MG63 (cell line): ENCODE measurements around the gene PPP6R3. TPM values are rescaled to one million over a fixed set of nuclear protein-coding genes. Genes with fewer than 3 reads are reported as not detected.
"Not testable (repeated sequence)": the region's sequence is repeated elsewhere in the genome, so short reads cannot be mapped to it uniquely, and the experiment has no call there.

ENCODE experiments used
- DNase-seq: peaks from one replicate; pipeline ENCODE4 v3.0.0-alpha.2; 2020
- H3K27me3 ChIP-seq: fragments of 250-450 bp; sonication (Bioruptor Pico); 2 replicates; pipeline ENCODE4 v1.5.1; 2020; ENCODE audit warnings: mild to moderate bottlenecking, moderate library complexity
- H3K36me3 ChIP-seq: fragments of 250-450 bp; sonication (Bioruptor Pico); 2 replicates; pipeline ENCODE4 v1.5.1; 2020; ENCODE audit warnings: mild to moderate bottlenecking, moderate library complexity
- H3K4me3 ChIP-seq: fragments of 250-450 bp; sonication (Bioruptor Pico); 2 replicates; pipeline ENCODE4 v1.5.1; 2020; ENCODE audit warnings: mild to moderate bottlenecking, moderate library complexity
- H3K9me3 ChIP-seq: fragments of 250-450 bp; sonication (Bioruptor Pico); 2 replicates; pipeline ENCODE4 v1.5.1; 2020; ENCODE audit warnings: mild to moderate bottlenecking, moderate library complexity
- total RNA-seq: library from RNA; depleted of rRNA; stranded (reverse); fragments of >200 nt; shearing (Covaris generic); gene quantifications from 2 replicates; pipeline ENCODE4 v1.2.3, GENCODE V29; 2014; ENCODE audit warnings: low replicate concordance

The PPP6R3 gene
- total RNA-seq, 1 experiment from 2014 or later, result 68.5 TPM

DNA sequence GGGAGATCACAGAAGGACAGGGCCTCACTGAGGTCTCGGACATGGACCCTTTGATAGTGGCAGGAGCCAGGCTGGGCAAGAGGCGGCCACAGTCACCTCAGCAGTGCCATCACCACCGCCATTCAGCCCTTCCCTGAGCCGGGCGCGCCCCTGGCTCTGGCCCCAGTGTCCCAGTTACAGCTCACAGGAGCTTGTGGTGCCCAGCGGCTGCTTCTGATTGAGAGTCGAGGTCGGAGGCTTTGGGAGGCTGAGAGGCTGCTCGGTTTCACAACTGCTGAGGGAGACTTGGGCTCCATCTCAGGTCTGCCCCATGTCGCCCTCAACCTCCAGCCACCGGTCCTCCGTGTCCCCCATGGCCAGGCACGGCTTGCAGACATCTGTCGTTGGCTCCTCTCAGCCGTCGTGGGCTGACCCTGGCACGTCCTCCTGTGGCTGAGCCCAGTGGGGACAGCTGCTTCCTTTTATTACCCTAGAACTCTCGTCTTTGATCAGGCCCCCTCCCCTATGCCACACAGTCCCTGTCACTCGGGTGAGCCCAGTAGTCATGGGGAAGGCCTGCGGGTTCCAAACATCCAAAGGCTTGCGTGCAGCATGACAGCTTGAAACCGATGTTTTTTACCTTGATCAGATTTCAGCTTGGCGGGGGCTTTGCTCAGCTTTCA is 28.4 kb upstream of the PPP6R3 start:
- no peak for DNase-seq
- Histone ChIP-seq H3K36me3 (peaks cover 23% of the 10 kb centered on the region), H3K9me3 (peaks cover 7% of the 10 kb centered on the region; the same call in 1 of the 2 replicates), H3K4me3 (no peak overlapping the region), H3K27me3 (no peaks in the 10 kb centered on the region)

DNA sequence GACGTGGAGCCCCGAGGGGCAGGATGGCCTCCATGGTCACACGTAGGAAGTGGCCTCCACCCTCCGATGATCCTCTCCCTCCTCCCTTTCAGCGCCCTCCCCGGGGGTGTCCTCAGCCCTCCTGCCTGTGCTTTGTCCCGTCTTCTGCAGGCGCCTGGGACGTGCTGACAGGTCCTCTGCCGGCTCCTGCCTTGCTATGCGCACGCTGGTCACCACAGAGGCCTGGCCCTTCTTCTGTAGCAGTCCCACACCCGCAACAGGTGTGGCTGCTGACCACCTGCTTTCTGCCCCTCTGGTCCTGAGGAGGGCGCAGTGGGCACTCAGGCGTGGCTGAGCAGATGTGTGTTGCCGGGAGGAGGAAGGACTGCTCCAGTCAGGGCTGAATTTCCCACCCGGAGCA is 27.7 kb upstream of the PPP6R3 start:
- H3K27me3 ChIP-seq, result no peaks in the 10 kb centered on the region
- peaks cover 21% of the 10 kb centered on the region for H3K36me3 ChIP-seq
- H3K4me3 ChIP-seq, result no peak overlapping the region
- DNase-seq, result no peak
- H3K9me3 ChIP-seq, result peaks cover 7% of the 10 kb centered on the region; the same call in 1 of the 2 replicates

DNA sequence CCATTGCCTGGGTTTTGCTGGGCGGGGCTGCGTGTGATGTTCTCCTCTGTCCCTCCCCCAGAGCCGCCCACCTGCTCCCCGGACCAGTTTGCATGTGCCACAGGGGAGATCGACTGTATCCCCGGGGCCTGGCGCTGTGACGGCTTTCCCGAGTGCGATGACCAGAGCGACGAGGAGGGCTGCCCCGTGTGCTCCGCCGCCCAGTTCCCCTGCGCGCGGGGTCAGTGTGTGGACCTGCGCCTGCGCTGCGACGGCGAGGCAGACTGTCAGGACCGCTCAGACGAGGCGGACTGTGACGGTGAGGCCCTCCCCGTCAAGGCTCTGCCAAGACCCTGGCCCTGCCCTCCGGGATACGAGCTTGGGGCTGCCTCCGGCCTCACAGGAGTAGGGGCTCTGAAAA is 27.0 kb upstream of the PPP6R3 start:
- Histone ChIP-seq H3K4me3 (no peak overlapping the region), H3K9me3 (peaks cover 7% of the 10 kb centered on the region; the same call in 1 of the 2 replicates), H3K36me3 (peaks cover 15% of the 10 kb centered on the region), H3K27me3 (no peaks in the 10 kb centered on the region)
- no peak for DNase-seq

DNA sequence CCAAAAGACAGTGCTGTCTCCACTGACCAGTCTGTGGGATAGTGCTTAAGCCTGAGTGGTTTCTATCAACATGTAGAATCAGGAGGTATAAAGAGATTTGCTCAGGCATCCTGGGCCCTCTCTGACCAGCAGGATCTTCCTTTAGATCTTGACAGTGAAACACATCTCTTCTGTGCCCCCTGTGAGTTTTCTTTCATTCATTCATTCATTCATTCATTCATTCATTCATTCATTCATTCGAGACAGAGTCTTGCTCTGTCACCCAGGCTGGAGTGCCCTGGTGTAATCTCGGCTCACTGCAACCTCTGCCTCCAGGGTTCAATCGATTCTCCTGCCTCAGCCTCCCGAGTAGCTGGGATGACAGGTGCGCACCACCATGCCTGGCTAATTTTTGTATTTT is 26.4 kb upstream of the PPP6R3 start:
- H3K27me3 ChIP-seq, H3K9me3 ChIP-seq, H3K4me3 ChIP-seq, DNase-seq: not testable (repeated sequence)
- H3K36me3 ChIP-seq, result peaks cover 13% of the 10 kb centered on the region

DNA sequence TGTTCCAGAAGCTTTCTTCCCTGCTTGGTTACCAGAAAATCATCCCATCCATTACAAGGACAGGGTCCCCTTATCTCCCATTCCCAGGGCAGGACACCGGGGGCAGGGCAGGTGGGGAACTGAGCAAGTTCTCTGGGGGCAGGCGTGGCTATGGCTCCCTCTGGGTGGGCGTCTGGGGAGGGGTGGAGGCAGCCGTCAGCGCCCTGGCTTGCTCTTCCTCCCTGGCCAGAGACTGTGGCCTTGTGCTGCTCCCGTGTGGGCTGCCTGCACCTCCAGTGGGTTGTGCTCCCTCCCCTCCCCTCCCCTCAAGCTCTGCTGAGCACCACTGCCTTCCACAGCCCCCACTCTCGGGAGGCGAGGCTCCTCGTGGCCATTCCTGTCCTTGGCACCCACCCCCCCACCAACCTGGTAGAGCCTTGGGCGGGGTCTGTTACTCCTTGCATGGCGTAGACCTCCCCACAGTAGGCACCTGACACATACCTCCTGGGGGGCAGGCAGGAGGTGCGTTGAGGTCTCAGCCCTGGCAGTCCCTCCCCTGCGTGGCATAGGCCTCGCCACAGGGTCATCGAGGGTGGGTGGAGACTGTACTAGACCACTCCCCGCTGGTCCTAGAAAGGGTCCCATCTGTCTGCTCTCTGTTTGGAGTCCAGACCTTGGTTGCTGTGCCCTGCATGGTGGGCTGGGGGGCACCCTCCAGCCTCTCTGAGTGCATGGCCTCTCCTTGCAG is 24.2 kb upstream of the PPP6R3 start:
- no peaks in the 10 kb centered on the region for H3K9me3 ChIP-seq
- DNase-seq, result no peak
- H3K36me3 ChIP-seq, result no peaks in the 10 kb centered on the region; the same call in 1 of the 2 replicates
- no peak overlapping the region for H3K4me3 ChIP-seq
- no peaks in the 10 kb centered on the region for H3K27me3 ChIP-seq

DNA sequence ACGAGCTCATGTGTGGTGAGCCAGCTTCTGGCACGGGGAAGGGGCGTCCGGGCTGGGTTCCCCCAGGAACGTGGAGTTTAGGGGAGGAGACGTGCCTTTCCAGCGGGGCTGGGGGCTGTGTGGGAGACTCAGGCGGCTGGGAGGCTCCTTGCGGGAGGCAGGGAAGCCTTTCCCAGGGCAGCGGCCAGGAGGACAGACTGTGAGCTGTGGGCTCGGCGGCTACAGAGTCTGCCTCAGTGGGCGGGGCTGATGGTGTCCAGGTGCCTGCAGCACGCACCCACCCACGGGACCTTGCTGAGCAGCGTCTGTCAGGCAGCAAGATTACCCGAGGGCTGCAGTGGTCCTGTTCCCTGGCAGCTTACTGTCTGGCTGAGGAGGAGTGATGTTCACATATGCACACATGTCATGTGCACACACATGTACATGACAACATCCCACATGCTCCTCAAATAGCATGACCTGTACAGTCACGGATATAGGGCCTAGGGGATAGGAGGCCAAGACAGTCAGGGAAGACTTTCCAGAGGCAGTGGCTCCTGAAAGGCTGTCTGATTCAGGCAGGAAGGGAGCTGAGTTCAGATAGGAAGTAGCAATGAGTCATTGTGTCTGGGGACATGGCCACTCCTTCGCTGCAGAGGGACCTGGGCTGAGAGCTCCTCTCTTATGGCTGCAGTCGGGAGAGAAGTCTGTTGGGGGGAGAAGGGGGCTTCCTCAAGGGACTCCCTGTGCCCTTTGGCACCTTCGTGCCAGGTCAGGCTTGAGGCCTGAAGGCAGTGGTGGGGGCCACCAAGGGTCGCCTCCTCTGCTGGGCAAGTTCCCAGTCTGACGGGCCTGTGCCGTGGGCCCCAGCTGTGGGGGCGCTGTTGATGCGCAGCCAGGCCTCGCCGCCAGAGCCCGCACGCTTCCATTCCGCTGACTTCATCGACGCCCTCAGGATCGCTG is 23.3 kb upstream of the PPP6R3 start:
- Histone ChIP-seq H3K4me3 (no peak overlapping the region), H3K36me3 (no peaks in the 10 kb centered on the region; the same call in none of the 2 replicates), H3K9me3 (no peaks in the 10 kb centered on the region), H3K27me3 (no peaks in the 10 kb centered on the region)
- no peak for DNase-seq

DNA sequence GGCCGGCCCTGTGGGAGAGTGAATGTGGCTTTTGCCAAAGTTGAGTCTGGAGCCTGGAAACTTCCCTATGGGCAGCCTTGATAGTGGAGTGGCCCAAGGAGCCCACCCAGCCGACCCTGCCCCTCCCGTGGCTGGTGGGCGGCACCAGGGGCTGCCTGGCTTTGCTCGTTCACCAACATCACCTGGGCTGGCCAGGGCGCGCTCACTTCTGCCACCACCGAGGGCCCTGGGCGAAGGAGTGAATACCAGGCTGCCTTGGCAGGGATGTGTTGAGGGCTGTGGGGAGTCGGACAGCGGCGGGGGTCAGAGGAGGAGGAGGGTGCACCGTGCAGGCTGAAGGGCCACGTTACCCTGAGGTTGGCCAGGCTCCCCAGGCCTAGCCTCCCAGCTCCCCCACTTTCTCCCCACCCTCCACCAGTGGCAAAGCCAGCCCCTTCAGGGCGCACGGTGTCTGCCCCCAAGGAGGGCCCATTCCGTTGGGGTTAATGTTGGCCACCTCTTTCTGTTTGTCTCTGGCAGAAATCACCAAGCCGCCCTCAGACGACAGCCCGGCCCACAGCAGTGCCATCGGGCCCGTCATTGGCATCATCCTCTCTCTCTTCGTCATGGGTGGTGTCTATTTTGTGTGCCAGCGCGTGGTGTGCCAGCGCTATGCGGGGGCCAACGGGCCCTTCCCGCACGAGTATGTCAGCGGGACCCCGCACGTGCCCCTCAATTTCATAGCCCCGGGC is 22.5 kb upstream of the PPP6R3 start:
- H3K4me3 ChIP-seq, result no peak overlapping the region
- DNase-seq, result no peak
- H3K36me3 ChIP-seq, result no peaks in the 10 kb centered on the region; the same call in none of the 2 replicates
- no peaks in the 10 kb centered on the region for H3K9me3 ChIP-seq
- H3K27me3 ChIP-seq, result no peaks in the 10 kb centered on the region

DNA sequence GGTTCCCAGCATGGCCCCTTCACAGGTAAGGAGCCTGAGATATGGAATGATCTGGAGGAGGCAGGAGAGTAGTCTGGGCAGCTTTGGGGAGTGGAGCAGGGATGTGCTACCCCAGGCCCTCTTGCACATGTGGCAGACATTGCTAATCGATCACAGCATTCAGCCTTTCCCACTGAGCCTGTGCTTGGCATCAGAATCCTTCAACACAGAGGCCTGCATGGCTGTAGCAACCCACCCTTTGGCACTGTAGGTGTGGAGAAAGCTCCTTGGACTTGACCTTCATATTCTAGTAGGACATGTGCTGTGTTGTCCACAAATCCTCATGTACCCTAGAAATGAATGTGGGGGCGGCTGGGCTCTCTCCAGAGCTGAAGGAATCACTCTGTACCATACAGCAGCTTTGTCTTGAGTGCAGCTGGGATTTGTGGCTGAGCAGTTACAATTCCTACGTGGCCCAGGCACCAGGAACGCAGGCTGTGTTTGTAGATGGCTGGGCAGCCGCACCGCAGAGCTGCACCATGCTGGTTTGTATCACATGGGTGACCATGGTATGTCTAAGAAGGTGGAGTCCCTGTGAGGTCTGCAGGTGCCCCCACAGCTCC is 21.8 kb upstream of the PPP6R3 start:
- Histone ChIP-seq H3K4me3 (no peak overlapping the region), H3K27me3 (no peaks in the 10 kb centered on the region), H3K9me3 (no peaks in the 10 kb centered on the region), H3K36me3 (no peaks in the 10 kb centered on the region; the same call in none of the 2 replicates)
- no peak for DNase-seq

DNA sequence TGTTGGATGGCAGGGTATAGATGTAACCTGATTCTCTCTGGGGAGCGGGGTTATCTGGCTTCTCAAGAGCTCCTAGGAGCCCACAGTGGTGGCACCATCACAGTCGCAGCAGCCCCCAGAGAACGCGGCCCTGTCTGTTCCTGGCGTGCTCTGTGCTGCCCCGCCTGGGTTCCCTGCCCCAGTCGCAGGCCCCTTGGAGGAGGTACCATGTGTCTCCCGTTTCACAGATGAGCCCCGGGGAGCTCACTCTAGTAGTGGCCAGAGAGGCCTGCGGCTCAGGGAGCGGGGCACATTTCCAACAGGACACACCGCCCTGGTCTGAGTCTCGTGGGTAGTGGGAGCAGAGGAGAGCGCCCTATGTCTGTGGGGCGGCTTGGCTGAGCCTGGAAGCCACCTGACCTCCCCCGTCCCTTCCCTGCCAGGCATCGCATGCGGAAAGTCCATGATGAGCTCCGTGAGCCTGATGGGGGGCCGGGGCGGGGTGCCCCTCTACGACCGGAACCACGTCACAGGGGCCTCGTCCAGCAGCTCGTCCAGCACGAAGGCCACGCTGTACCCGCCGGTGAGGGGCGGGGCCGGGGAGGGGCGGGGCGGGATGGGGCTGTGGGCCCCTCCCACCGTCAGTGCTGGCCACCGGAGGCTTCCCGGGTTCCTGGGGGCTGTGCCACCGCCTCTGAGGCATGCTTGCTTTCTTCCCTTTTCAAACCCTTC is 21.0 kb upstream of the PPP6R3 start:
- Histone ChIP-seq H3K9me3 (no peaks in the 10 kb centered on the region), H3K27me3 (no peaks in the 10 kb centered on the region), H3K36me3 (no peaks in the 10 kb centered on the region; the same call in none of the 2 replicates), H3K4me3 (no peak overlapping the region)
- DNase-seq, result no peak

DNA sequence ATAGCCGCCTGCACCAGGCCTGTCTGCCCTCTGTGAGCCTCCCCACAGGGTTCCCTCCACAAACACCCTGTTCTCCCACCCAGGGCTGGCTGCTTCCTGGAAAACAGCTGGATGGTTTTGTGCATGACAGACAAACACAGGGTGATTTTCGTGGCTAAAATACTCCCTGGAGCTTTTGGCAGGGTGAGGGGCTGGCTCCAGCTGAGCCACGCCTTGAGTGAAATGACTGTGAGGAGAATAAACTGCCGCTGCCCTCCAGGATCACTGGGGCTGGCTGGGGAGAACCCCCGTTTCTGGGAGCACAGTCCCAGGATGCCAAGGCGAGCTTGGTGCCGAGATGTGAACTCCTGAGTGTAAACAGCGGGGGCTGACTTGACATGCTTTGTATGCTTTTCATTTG is 20.3 kb upstream of the PPP6R3 start:
- Histone ChIP-seq H3K9me3 (no peaks in the 10 kb centered on the region), H3K36me3 (no peaks in the 10 kb centered on the region; the same call in none of the 2 replicates), H3K27me3 (no peaks in the 10 kb centered on the region), H3K4me3 (no peak overlapping the region)
- no peak for DNase-seq

DNA sequence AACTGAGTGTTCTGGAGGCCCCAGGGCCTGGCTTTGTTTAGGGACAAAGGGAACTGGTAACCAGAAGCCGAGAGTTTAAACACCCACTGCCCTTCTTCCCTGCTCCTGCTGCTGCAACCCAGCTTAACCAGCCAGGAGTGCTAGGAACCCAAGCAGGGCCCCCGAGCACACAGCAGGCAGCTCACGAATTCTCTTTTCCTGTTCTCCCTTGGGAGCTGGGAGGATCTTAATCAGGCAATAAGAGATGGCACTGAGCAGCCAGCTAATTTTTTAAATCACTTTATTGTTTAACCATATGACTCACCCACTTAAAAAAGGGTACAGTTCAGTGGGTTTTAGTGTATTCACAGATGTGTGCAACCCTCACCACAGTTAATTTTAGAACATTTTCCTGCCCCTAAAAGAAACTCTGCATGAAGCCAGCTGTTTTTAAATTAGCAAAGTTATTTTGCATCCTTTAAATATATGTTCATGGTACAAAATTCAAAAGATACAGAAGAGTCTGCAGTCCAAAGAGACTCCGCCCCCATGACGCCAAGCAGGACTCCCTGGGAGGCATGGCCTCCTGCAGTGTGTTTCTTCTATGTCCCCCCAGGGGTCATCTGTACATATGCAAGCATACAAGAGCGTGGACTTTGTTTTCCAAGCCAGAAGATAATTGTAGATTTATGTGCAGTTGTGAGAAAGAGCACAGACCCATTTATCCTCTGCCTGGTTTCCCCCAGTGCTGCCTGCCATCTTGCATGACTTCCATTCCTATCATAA is 18.9 kb upstream of the PPP6R3 start:
- H3K27me3 ChIP-seq, result no peaks in the 10 kb centered on the region
- no peak overlapping the region for H3K4me3 ChIP-seq
- H3K9me3 ChIP-seq, result no peaks in the 10 kb centered on the region
- DNase-seq, result no peak
- H3K36me3 ChIP-seq, result no peaks in the 10 kb centered on the region; the same call in none of the 2 replicates

DNA sequence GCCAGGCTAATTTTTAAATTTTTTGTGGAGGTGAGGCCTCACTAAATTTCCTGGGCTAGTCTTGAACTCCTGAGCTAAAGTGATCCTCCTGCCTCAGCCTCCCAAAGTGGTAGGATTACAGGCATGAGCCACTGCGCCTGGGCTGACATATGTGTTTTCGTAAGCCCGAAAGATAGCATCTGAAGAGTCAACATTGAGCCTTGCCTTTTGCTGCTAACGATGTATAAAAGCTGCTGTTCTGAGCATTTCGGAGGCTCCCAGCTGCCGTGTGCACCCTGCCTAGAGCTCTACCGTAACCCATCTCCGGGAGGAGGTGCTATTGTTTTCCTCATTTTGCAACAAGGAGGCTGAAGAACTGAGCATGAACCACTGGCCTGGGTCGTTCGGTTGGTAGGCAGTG is 18.1 kb upstream of the PPP6R3 start:
- no peaks in the 10 kb centered on the region for H3K27me3 ChIP-seq
- H3K36me3 ChIP-seq, result peaks cover 2% of the 10 kb centered on the region
- no peak for DNase-seq
- H3K4me3 ChIP-seq, result no peak overlapping the region
- no peaks in the 10 kb centered on the region for H3K9me3 ChIP-seq

DNA sequence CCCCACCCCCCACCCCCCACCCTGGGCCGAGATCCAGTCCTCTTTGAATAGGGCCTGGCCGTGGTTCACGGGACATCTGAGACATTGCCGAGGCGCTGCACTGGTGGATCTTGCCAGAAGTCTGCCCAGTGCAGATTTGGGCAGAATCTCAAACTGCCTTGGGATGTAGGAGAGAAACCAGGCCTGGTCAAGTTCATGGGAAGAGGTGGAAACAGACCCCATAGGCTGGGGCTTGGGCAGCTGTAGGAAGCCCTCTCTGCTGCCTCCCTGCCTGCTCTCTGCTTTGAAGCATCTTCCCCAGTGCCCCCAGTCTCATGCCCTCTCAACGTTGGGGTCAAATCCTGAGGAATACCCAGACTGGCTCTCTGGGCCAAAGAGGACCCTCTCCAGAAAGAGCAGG is 16.0 kb upstream of the PPP6R3 start:
- no peak overlapping the region for H3K4me3 ChIP-seq
- DNase-seq, result no peak
- H3K27me3 ChIP-seq, result no peaks in the 10 kb centered on the region
- no peaks in the 10 kb centered on the region for H3K9me3 ChIP-seq
- H3K36me3 ChIP-seq, result peaks cover 12% of the 10 kb centered on the region

DNA sequence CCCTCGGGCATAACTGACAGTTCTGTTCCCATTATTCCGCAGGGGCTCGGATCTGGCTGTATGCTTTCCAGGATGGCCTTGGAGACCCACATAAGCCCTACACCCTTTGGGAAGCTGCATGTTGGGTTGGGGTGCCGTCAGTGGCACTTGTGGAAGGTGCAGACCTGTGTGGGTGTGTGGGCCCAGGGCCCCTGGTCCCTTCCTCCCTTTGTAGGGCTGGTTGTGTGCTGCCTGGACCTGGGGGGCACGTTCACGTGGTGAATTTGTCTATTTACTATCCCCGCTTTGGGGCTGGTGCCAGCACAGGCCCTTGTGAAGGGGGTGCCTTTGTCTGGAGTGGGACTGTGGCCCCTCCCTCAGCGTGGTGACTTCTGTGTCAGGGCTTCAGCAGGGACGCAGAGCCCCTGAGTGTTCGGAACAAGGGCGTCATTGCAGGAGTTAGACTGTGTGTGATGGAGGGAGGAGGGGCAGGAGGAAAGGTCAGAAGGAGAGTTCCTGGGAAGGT is 15.0 kb upstream of the PPP6R3 start:
- Histone ChIP-seq H3K9me3 (no peaks in the 10 kb centered on the region), H3K36me3 (peaks cover 12% of the 10 kb centered on the region), H3K4me3 (no peak overlapping the region), H3K27me3 (no peaks in the 10 kb centered on the region)
- DNase-seq, result no peak
